Fibroblast of skin of left quadriceps (primary cell): Measurements from ENCODE around the gene AMY2B.
A peak's percentile ranks its signal among the peaks of the same experiment; 100 is the strongest.
"Not testable (repeated sequence)": the region's sequence is repeated elsewhere in the genome, so short reads cannot be mapped to it uniquely, and the experiment has no call there.

Source experiments
- DNase-seq, 2 experiments: peaks; one replicate each; pipeline ENCODE4 v3.0.0-alpha.2; 2013; ENCODE audit warnings: low read depth in 2 of 2

Gene AMY2B

DNA sequence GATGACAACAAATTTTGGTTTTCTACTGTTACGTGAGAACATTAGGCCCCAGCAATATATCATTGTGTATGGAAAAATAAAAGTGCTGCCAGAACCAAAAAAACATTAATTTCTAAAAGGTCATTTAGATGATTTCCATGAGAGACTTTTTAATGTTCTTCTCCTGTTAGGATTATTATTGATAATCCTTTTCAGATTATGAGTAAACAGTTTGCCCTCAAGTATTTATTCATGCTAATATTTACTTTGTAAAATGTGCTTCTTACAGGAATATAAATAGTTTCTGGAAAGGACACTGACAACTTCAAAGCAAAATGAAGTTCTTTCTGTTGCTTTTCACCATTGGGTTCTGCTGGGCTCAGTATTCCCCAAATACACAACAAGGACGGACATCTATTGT lies at the start of gene AMY2B:
AMY2B (plus strand) TSS at position 301 of the 400 bp plus-strand sequence; CDS start at position 315, 14 bp downstream.
- DNase-seq, result not testable (repeated sequence)

DNA sequence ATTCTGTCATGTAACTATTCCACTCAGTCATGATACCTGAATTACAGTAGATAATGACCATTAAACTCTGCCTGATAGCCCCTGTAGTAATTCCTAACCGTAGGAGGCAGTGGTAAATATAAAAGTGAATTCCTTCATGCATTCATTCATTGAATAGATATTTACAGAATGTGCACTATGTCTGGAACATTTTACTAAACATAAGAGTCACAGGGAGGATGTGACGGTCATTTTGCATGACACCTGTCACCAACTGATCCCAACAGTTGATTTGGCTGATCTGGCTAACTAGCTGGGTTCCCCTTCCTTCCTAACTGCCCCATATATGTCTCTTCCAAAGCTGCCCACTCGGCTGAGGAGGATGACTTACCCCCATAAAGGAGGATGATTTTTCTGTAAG lies 48.0 kb upstream of the AMY2B start:
- DNase-seq, result no peak

DNA sequence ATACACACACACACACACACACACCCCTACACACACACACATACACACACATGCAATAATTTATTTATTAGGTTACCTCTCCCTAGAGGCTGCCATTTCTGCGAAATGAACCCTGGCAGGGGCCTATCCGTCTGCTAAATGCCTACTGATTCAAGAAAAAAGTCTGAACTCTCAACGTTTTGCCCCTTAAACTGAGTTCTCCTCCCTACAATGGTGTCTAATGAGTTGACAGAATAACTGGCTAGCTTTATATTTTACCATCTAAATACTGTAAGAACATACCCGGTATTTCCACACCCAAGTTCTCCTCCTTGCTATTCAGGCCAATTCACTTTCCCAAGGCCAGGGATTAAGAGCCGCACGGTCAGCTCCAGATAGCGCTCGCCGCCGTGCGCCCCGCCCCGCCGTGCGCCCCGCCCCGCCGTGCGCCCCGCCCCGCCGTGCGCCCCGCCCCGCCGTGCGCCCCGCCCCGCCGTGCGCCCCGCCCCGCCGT lies 46.2 kb upstream of the AMY2B start:
- DNase-seq, result peak; percentile 8 to 17

DNA sequence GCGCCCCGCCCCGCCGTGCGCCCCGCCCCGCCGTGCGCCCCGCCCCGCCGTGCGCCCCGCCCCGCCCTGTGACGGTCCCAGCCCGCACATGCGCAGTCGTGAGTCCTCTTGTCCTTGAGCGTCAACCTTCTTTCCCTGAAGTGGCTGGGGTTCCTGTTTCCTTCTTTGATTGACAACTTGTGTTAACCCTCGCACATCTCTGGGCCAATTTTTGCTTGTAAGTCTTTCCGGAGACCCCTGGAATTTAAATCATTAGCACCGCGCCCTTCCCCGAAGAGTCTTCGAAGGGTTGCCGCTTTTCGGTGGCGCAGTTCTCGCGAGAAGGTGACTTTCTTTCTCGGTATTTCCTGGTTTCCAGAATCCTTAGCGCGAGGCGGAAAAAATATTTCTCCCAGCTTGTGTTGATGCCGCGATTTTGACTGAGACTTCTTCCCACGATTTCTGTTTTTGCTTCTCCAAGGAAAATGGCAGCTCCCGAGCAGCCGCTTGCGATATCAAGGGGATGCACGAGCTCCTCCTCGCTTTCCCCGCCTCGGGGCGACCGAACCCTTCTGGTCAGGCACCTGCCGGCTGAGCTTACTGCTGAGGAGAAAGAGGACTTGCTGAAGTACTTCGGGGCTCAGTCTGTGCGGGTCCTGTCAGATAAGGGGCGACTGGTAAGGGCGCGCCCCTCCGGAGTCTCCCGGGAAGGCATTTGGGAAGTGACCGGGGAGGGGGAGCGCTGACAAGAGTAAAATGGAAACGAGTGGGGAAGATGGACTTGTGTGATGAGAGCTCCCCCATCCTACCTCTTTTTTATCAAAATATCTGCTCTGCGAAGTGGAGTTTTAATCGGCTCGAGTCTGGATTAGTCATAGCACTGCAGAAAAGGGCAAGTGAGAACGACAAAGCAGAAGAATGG lies 45.5 kb upstream of the AMY2B start, which contains the start of gene RNPC3:
RNPC3 (plus strand) TSS at position 93 of the 901 bp plus-strand sequence; CDS start at position 465, 372 bp downstream.
- DNase-seq, result peak; percentile 84 to 85

DNA sequence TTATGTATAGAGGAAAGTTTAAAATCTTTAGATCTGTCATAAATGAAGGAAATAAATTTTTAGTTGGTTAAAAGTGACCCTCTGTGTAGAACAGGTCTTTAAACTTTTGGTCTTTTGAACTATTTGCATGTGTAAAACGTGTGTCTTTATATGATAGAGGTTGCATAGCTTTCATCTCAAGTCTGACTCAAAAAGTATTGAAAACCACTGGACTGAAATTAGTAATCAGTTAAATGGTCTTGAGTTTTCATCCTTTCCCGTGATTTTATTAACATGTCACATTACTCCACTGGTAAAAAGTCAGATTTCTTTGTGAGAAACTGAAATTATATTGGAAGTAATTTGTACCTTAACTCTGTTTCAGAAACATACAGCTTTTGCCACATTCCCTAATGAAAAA lies 44.1 kb upstream of the AMY2B start:
- DNase-seq, result no peak

DNA sequence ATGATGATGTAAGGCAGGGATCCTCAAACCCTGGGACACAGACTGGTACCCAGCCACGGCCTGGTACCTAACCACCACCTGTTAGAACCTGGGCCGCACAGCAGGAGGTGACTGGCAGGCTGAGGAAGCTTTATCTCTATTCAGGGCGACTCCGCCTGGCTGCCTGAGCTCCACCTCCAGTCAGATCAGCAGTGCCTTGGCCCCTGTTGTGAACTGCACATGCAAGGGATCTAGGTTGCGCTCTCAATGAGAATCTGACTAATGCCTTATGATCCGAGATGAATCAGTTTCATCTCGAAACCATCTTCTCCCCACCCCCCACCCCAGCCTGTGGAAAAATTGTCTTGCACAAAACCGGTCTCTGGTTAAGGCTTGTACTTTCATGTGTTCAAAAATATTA lies 41.6 kb upstream of the AMY2B start:
- no peak for DNase-seq

DNA sequence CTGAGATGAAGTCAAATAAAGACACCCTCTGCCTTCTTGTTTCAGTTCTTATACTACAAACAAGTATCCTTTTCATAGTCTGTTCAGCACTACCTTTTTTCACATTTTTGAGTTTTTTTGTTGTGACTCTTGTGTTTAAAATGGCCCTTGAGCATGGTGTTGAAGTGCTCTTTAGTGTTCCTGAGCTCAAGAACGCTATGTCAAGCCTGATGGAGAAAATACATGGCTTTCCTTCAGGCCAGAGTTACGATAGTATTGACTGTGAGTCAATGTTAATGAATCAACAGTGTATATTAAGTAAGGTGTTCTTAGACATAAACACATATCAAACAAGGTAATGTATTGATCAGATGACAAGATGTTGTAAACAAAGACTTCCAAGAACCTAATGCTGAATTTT lies 33.2 kb upstream of the AMY2B start:
- no peak for DNase-seq

DNA sequence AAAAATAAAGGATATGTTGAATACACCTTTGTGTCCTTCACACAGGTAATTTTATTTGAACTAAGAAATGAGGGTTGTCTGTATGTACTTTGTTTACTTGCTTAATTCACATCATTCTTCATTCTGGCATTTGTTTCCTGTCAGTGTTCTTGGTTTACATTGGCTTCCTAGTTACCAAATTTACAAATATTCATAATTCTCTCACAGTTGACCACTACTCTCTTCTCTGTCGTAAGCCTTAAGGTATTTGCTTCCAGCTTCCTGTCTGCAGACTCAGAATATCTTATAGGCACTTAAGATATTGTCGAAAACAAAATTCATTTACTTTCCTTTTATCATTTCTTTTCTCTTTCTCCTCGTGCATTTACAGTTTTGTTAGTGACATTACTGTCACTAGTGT lies 30.0 kb upstream of the AMY2B start:
- DNase-seq, result no peak

DNA sequence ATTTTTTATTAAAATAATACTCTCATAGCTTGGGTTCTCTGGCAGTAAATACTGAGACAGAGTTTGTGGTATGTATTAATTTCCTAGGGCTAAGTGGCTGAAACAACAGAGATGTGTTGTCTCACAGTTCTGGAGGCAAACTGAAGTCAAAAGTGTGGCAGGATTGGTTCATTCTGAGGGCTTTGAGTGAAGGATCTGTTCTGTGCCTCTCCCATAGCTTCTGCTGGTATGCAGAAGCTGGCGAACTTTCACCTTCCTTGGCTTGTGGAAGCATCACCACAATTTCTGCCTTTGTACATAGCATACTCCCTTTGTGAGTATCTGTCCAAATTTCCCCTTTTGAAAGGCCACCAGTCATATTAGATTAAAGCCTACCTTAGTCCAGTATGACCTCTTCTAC lies 24.9 kb upstream of the AMY2B start:
- DNase-seq, result no peak

DNA sequence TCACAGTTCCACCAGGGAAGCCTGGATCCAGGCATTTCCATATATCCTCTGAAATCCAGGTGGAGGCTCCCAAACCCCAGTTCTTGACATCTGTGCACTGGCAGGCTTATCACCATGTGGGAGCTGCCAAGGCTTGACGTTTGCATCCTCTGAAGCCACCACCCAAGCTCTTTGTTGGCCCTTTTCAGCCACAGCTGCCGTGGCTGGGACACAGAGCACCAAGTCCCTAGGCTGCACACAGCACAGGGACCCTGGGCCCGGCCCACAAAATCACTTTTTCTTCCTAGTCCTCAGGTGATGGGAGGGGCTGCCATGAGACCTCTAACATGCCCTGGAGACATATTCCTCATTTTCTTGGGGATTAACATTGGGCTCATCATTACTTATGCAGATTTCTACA lies 23.5 kb upstream of the AMY2B start:
- no peak for DNase-seq

DNA sequence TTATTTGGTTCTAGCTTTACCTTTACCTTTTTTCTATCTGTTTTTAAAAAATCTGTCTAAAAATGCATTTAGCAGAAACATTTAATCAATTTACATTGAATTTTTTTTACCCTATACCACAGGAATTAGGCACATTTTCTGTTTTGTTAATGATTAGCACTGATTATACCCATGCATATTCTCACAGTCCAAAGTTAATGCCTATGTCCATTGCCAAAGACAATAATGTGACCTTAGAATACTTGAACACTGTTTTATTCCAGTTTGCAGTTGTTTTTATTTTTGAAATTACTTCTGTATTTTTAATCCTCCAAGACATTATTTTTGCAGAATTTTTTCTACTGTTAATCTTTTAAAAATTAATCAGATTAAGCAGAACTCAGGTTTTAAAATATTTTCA lies 11.0 kb upstream of the AMY2B start:
- no peak for DNase-seq

DNA sequence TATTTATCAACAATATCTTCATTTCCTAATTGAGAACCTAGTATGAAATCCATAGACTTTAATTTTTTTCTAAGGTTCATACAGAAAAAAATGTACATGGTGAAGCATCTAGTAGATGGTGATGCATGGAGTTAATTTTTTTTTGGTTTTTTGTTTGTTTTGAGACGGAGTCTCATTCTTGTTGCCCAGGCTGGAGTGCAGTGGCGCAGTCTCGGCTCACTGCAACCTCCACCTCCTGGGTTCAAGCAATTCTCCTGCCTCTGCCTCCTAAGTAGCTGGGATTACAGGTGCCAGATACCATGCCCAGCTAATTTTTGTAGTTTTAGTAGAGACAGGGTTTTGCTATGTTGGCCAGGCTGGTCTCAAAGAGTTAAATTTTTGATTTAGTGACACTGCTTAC lies 10.3 kb upstream of the AMY2B start:
- DNase-seq, result not testable (repeated sequence)

DNA sequence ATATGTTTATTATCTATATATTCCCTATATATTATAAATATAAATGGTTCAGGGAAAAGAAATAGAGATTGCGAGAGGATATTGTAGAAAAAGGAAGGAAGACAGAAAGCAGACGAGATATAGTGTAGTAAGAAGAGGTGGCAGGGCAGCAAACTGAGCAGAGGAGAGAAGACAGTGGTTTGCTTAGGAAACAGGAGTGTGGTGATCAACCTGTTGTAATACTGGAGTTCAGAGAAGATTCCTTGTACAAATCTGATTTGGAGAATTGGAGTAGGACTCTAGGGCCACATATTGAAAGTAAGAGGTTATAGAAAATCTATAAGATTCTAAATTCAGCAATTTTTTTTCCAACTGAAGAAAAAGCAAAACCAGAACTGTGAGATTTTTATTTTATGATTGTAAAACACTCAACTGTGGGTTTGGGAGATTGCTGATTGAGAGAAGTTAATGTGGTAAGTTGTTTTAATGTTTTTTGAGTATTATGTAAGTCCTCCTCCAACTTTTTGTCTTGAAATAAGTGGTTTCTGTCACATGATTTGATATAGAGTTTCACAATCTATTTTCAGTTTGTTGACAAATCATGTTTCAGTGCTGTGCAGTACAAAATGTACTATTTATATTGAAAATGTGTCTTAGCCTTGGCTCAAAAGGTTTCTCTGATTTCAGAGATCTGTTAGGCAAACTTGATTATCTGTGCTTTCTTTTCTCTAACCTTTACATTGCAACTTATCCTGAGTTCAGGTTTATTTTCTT lies 9.6 kb upstream of the AMY2B start:
- no peak for DNase-seq

DNA sequence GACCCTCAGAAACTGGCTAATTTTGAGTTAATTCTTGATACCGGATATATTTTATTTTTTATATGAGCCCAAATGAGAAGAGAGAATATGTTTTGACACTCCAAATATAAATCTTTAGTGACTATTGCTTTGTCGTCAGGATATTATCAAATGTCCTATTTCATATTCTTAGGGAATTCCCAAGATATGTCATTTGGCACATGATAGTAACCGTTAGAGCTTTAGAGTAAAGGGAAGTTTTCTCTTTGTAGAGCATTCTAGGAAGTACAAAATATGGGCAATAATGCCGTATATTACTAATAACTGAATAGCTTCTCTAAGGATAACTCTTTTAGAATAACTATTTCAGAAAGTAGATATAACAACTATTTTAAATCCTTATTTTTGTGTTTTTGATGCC lies 8.3 kb upstream of the AMY2B start:
- DNase-seq, result no peak

DNA sequence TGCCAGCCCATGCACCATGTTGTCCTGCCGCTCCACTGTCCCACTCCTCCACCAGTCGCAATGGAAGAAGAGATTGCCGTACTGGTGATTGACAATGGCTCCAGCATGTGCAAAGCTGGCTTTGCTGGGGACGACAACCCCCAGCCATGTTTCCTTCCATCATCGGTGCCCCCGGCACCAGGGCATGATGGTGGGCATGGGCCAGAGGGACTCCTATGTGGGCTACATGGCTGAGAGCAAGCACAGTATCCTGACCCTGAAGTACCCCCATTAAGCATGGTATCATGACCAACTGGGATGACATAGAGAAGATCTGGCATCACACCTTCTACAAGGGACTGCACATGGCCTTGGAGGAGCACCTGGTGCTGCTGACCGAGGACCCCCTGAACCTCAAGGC lies 1.9 kb upstream of the AMY2B start:
- DNase-seq, result no peak

DNA sequence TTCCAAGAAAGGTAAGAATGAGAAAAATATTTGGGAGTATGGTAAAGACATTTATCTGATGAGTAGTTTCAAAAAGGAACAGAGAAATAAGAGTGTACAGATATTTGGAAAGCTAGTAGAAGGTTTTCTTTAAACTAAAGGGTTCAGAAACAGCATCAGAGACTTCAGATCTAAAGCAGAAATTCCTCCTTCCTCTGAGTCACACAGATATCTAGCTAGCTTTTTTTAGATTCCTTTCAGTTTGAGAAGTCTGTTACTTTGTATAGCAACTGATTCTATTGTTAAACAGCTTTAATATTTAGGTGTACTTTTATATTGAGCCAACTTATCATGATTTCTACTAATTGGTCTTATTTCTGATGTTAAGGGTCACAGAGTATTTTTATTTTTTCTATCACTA lies 4.7 kb downstream of the AMY2B start:
- DNase-seq, result no peak

DNA sequence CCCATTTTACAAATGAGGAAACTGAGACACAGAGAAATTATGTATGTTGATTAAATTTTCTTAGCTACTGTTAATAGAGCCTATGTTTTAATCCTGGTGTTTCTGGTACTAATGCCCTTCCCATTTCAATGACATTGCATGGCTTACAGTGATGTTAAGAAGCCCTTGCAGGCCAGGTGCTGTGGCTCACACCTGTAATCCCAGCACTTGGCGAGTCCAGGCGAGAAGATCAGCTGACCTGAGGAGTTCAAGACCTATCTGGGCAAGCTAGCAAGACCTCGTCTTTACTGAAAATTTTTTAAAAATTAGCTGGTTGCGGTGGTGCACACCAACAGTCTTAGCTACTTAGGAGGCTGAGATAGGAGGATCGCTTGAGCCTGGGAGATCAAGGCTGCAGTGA lies 5.4 kb downstream of the AMY2B start:
- DNase-seq, result not testable (repeated sequence)

DNA sequence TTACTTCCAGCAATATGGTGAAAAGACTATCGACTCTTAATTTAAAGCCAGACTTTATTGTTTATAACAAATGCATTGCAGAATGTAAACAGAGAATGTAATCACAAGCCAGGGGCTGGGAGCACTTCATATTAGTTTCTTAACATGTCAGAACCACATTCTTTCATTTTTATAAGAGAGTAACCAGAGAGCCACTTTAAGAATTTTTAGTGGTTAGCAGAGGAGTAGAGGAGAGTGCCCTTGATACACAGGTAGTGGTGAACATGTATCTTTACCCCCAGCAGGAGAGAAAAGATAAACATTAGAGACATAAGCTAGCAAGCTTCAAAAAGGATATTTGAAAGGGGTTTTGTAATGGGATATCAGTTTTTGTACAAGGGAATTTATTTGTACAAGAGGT lies 11.1 kb downstream of the AMY2B start:
- DNase-seq, result no peak

DNA sequence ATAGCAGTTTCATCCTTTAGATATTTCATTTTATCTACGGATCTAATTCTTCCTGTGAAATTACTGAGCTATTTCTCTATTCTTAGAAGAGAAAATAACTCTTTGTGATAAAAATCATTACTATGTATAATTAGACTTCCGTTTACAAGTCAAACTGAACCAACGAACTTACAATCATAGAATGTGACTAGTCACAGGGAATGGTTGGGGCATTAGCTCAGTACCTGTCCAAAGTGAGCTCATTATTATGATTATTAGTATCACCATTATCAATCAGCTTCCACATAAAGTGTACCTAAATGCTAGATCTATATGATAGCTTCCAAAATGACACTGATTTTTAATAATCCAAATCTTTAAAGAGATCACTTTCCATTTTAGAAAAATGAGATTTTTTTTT lies 12.5 kb downstream of the AMY2B start:
- DNase-seq, result no peak

DNA sequence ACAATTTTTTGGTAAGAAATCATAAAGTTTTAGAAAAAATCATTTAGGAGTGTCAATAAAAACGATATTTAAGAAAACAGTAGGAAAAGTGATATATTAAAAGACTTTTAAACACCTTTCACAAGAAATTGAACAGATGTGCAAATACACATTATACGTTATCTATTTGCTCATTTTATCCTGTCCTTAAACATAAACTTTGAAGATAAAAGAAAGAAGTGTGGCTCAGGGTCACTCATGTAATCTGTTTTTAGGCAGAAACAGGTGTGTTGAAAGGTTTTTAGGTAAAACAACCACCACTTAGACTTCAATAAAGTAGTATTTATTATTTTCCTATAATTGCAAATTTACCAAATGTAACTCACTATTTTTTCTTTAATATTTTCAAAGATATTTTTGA lies 13.1 kb downstream of the AMY2B start:
- DNase-seq, result no peak

DNA sequence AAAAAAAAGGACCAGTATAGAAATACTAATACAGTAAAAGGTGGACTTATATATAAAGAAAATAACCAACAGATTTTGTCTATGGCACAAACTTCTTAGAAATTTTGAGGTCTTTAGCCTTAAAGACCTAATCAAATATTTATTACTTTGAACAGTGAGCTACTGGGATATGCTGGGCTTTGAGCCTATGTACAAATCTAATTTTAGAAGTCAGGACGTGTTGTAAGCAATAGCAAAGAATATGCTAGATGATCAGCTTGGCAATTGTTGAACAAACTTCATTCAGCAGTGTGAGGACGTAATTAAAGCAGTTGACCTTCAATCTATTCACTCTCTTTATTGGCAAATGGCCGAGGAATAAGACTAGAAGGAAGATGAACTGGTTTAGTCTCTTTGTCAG lies 31.4 kb downstream of the AMY2B start:
- not testable (repeated sequence) for DNase-seq

DNA sequence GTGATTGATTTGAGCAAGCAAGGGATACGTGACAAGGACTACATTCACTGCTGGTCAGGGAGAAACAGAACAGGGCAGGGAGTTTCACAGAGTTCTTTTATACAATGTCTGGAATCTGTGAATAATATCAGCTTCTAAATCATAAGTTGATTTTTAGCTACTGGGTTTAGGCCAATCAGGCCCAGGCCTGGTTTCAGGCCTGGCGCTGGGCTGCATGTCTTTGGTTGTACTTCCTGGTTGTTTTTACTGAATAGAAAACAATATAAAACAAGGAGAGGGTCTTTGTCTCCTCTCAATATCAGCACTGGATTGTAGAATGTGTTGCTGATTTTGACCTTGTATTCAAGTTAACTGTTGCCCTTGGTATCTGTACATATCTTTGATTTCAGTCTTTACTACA lies 45.0 kb downstream of the AMY2B start:
- DNase-seq, result no peak

DNA sequence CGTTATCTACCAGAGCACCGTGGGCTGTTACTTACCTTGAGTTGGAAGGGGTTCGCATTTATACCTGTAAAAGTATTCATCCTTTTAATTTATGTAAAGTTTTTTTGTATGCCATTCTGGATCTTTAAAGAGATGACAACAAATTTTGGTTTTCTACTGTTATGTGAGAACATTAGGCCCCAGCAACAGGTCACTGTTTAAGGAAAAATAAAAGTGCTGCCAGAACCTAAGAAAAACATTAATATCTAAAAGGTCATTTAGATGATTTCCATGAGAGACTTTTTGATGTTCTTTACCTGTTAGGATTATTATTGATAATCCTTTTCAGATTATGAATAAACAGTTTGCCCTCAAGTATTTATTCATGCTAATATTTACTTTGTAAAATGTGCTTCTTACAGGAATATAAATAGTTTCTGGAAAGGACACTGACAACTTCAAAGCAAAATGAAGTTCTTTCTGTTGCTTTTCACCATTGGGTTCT lies 45.6 kb downstream of the AMY2B start, which contains the start of gene AMY2A:
AMY2A (plus strand) TSS at position 434 of the 484 bp plus-strand sequence; CDS start at position 448, 14 bp downstream.
- DNase-seq, result not testable (repeated sequence)
